DOHH2 (cell line): ENCODE data around the gene EXOSC10.

Experiments used
- H3F3A ChIP-seq: fragments of 200-600 bp; sonication (generic), shearing (Covaris generic); 2 replicates; pipeline ENCODE4 v1.6.0; 2016; ENCODE audit warnings: antibody characterized with exemption, mild to moderate bottlenecking; ENCODE audit not compliant: control insufficient read depth, insufficient read depth
- H3K27ac ChIP-seq: fragments of 200-600 bp; sonication (generic); 2 replicates; pipeline ENCODE4 v1.5.1; 2014; ENCODE audit warnings: low read depth, mild to moderate bottlenecking, low read length, moderate library complexity
- H3K27me3 ChIP-seq: fragments of 200-600 bp; sonication (generic); 2 replicates; pipeline ENCODE4 v1.6.1; 2014; ENCODE audit warnings: mild to moderate bottlenecking, low read length, mixed read lengths; ENCODE audit not compliant: control insufficient read depth
- H3K36me3 ChIP-seq: fragments of 200-600 bp; sonication (generic); 2 replicates; pipeline ENCODE4 v1.6.1; 2014; ENCODE audit warnings: mild to moderate bottlenecking, low read length, moderate library complexity, mixed read lengths; ENCODE audit not compliant: control insufficient read depth
- H3K4me1 ChIP-seq: fragments of 200-600 bp; sonication (generic); 2 replicates; pipeline ENCODE4 v1.6.1; 2014; ENCODE audit warnings: mild to moderate bottlenecking, low read length, mixed read lengths; ENCODE audit not compliant: control insufficient read depth
- H3K4me2 ChIP-seq: fragments of 200-600 bp; sonication (generic); 2 replicates; pipeline ENCODE4 v1.6.0; 2014; ENCODE audit warnings: mild to moderate bottlenecking, low read length, moderate library complexity
- H3K4me3 ChIP-seq: fragments of 200-600 bp; sonication (generic); 2 replicates; pipeline ENCODE4 v1.5.1; 2014; ENCODE audit warnings: mild to moderate bottlenecking, low read length, mixed read lengths
- H3K79me2 ChIP-seq: fragments of 200-600 bp; sonication (generic); 2 replicates; pipeline ENCODE4 v1.6.1; 2014; ENCODE audit warnings: mild to moderate bottlenecking, low read length, mixed read lengths; ENCODE audit not compliant: control insufficient read depth
- H3K9me2 ChIP-seq: fragments of 200-600 bp; sonication (generic); replicated peaks from 2 replicates; pipeline ENCODE4 v1.6.1; 2014; ENCODE audit warnings: mild to moderate bottlenecking, low read length, mixed read lengths; ENCODE audit not compliant: control insufficient read depth
- H3K9me3 ChIP-seq: fragments of 200-600 bp; sonication (generic); 2 replicates; pipeline ENCODE4 v1.6.1; 2014; ENCODE audit warnings: antibody characterized with exemption, low read length, mixed read lengths; ENCODE audit not compliant: control insufficient read depth, insufficient read depth
- H4K20me1 ChIP-seq: fragments of 200-600 bp; sonication (generic); 2 replicates; pipeline ENCODE4 v1.6.0; 2014; ENCODE audit warnings: low read depth, mild to moderate bottlenecking, antibody characterized with exemption, low read length, moderate library complexity; ENCODE audit not compliant: control insufficient read depth, insufficient read depth
- CTCF ChIP-seq: fragments of 200-600 bp; sonication (generic); IDR thresholded peaks from one replicate; pipeline ENCODE4 v1.5.1; 2014; ENCODE audit warnings: antibody characterized with exemption, mild to moderate bottlenecking, low read depth, low read length; ENCODE audit not compliant: poor library complexity, severe bottlenecking
- EZH2phosphoT487 ChIP-seq: fragments of 200-600 bp; sonication (generic); IDR thresholded peaks from 2 replicates; pipeline ENCODE4 v1.6.1; 2017; ENCODE audit warnings: borderline replicate concordance, mild to moderate bottlenecking, antibody characterized with exemption, low read length, moderate library complexity, mixed read lengths

EXOSC10 gene

DNA sequence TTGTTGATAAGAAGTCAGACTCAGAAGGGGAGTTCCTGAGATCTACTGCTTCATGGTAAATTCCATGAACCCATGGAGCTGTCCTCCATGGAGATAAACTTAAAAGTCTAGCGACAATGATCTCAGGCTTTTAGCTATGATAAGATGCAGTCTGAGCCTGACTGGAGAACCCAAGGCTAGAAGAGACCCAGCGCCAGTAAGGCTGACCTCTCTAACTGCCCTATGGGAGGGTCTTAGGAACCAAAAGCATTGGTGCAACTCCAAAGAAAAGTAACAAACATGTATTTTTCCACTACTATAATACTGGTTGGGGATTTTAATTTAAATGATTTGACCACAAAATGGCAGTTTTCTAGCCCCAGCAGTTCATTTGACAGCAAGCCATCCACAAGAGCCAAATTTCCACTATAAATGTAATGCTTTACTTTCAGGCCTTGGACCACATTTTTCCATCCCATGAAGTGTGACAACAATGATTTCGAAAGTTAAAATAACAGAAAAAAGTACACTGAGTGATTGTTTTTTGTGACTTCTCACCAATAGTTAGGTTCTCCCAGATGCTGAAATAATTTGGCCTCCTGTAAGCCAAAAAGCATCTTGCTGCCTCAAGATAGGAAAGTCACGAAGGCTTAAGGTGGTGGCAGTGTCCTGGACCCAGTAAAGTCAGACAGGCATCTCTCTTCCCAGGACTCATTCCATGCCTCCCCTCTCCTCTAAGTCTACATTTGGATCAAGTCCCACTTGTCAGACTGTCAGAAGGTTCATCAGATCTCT is 43.1 kb upstream of the EXOSC10 start:
- peaks cover 71% of the 10 kb centered on the region for H3K36me3 ChIP-seq
- no peak overlapping the region for H3K4me2 ChIP-seq
- H3K27me3 ChIP-seq, result no peaks in the 10 kb centered on the region
- no peak overlapping the region for H3K27ac ChIP-seq
- H3K9me3 ChIP-seq, result no peaks in the 10 kb centered on the region
- H4K20me1 ChIP-seq, result no peaks in the 10 kb centered on the region
- H3K4me1 ChIP-seq, result no peaks in the 10 kb centered on the region
- no peaks in the 10 kb centered on the region for H3K79me2 ChIP-seq
- H3F3A ChIP-seq, result no peaks in the 10 kb centered on the region
- TF ChIP-seq EZH2phosphoT487 (no peak), CTCF (no peak)
- H3K9me2 ChIP-seq, result no peaks in the 10 kb centered on the region
- H3K4me3 ChIP-seq, result no peak overlapping the region

- no peaks in the 10 kb centered on the region for H3K9me3 ChIP-seq
- H3K4me3 ChIP-seq, result no peak overlapping the region
- TF ChIP-seq CTCF (no peak), EZH2phosphoT487 (no peak)
- H3K27me3 ChIP-seq, result no peaks in the 10 kb centered on the region
- no peaks in the 10 kb centered on the region for H3K79me2 ChIP-seq
- no peak overlapping the region for H3K27ac ChIP-seq
- no peaks in the 10 kb centered on the region for H3K9me2 ChIP-seq
- H3F3A ChIP-seq, result no peaks in the 10 kb centered on the region
- H3K4me1 ChIP-seq, result no peaks in the 10 kb centered on the region
- H3K36me3 ChIP-seq, result peaks cover 54% of the 10 kb centered on the region
- H4K20me1 ChIP-seq, result no peaks in the 10 kb centered on the region
- no peak overlapping the region for H3K4me2 ChIP-seq
These were observed 39.3 kb upstream of the EXOSC10 start for GRCh38 chr1:11138952-11139351.

GRCh38 chr1:11138029-11138428 is 38.4 kb upstream of the EXOSC10 start:
- Histone ChIP-seq H3K79me2 (no peaks in the 10 kb centered on the region), H3K4me1 (no peaks in the 10 kb centered on the region), H3K4me2 (no peak overlapping the region), H3K4me3 (no peak overlapping the region), H3K27me3 (no peaks in the 10 kb centered on the region), H4K20me1 (no peaks in the 10 kb centered on the region), H3K9me2 (no peaks in the 10 kb centered on the region), H3K36me3 (peaks cover 52% of the 10 kb centered on the region), H3F3A (no peaks in the 10 kb centered on the region), H3K27ac (no peak overlapping the region), H3K9me3 (no peaks in the 10 kb centered on the region)
- TF ChIP-seq EZH2phosphoT487 (no peak), CTCF (no peak)
